Measurements from ENCODE around the gene GRAMD1B.

GRAMD1B gene

GRCh38 chr11:123481640-123482039 lies 51.6 kb downstream of the GRAMD1B start:
- Histone ChIP-seq H3K9me3 (ENCODE audit: low read length) (no peaks in the 10 kb centered on the region), H3K9ac (ENCODE audit: low read length) (no peak overlapping the region), H3K4me1 (ENCODE audit: insufficient read depth, low read length) (no peaks in the 10 kb centered on the region), H3K27me3 (ENCODE audit: control insufficient read depth in 1 of 2, insufficient read depth in 2 of 2, low read length in 2 of 2) (no peaks in the 10 kb centered on the region), H3K36me3 (ENCODE audit: insufficient read depth, low read length) (no peaks in the 10 kb centered on the region), H3K27ac (ENCODE audit: low read depth, low read length) (no peak overlapping the region), H3K4me3 (ENCODE audit: low read depth in 1 of 2, low read length in 2 of 2) (no peak overlapping the region)

GRCh38 chr11:123482218-123482617 lies 52.1 kb downstream of the GRAMD1B start:
- Histone ChIP-seq H3K36me3 (ENCODE audit: insufficient read depth, low read length) (no peaks in the 10 kb centered on the region), H3K9me3 (ENCODE audit: low read length) (no peaks in the 10 kb centered on the region), H3K27me3 (ENCODE audit: control insufficient read depth in 1 of 2, insufficient read depth in 2 of 2, low read length in 2 of 2) (no peaks in the 10 kb centered on the region), H3K4me3 (ENCODE audit: low read depth in 1 of 2, low read length in 2 of 2) (no peak overlapping the region), H3K4me1 (ENCODE audit: insufficient read depth, low read length) (no peaks in the 10 kb centered on the region), H3K27ac (ENCODE audit: low read depth, low read length) (no peak overlapping the region), H3K9ac (ENCODE audit: low read length) (no peak overlapping the region)

- Histone ChIP-seq H3K4me1 (ENCODE audit: insufficient read depth, low read length) (no peaks in the 10 kb centered on the region), H3K4me3 (ENCODE audit: low read depth in 1 of 2, low read length in 2 of 2) (no peak overlapping the region)
Observed at GRCh38 chr11:123483058-123483457, 53.0 kb downstream of the GRAMD1B start.

GRCh38 chr11:123483466-123483865 lies 53.4 kb downstream of the GRAMD1B start:
- Histone ChIP-seq H3K36me3 (ENCODE audit: insufficient read depth, low read length) (no peaks in the 10 kb centered on the region), H3K9ac (ENCODE audit: low read length) (no peak overlapping the region), H3K27me3 (ENCODE audit: control insufficient read depth in 1 of 2, insufficient read depth in 2 of 2, low read length in 2 of 2) (no peaks in the 10 kb centered on the region), H3K27ac (ENCODE audit: low read depth, low read length) (no peak overlapping the region), H3K4me1 (ENCODE audit: insufficient read depth, low read length) (no peaks in the 10 kb centered on the region), H3K4me3 (ENCODE audit: low read depth in 1 of 2, low read length in 2 of 2) (no peak overlapping the region), H3K9me3 (ENCODE audit: low read length) (no peaks in the 10 kb centered on the region)

More at GRCh38 chr11:123483058-123483457, 53.0 kb downstream of the GRAMD1B start:
- Histone ChIP-seq H3K36me3 (ENCODE audit: insufficient read depth, low read length) (no peaks in the 10 kb centered on the region), H3K27me3 (ENCODE audit: control insufficient read depth in 1 of 2, insufficient read depth in 2 of 2, low read length in 2 of 2) (no peaks in the 10 kb centered on the region), H3K9ac (ENCODE audit: low read length) (no peak overlapping the region), H3K9me3 (ENCODE audit: low read length) (no peaks in the 10 kb centered on the region), H3K27ac (ENCODE audit: low read depth, low read length) (no peak overlapping the region)

- Histone ChIP-seq H3K4me1 (ENCODE audit: insufficient read depth, low read length) (no peaks in the 10 kb centered on the region), H3K9ac (ENCODE audit: low read length) (no peak overlapping the region), H3K36me3 (ENCODE audit: insufficient read depth, low read length) (no peaks in the 10 kb centered on the region), H3K27ac (ENCODE audit: low read depth, low read length) (no peak overlapping the region), H3K9me3 (ENCODE audit: low read length) (no peaks in the 10 kb centered on the region), H3K27me3 (ENCODE audit: control insufficient read depth in 1 of 2, insufficient read depth in 2 of 2, low read length in 2 of 2) (no peaks in the 10 kb centered on the region), H3K4me3 (ENCODE audit: low read depth in 1 of 2, low read length in 2 of 2) (no peak overlapping the region)
Observed at GRCh38 chr11:123484448-123484847, 54.4 kb downstream of the GRAMD1B start.

GRCh38 chr11:123487157-123487744 lies 57.2 kb downstream of the GRAMD1B start:
- no peak overlapping the region for H3K27ac ChIP-seq (ENCODE audit: low read depth, low read length)
- H3K4me1 ChIP-seq (ENCODE audit: insufficient read depth, low read length), result no peaks in the 10 kb centered on the region
- no peak overlapping the region for H3K9ac ChIP-seq (ENCODE audit: low read length)
- no peaks in the 10 kb centered on the region for H3K36me3 ChIP-seq (ENCODE audit: insufficient read depth, low read length)
- no peaks in the 10 kb centered on the region for H3K27me3 ChIP-seq (ENCODE audit: control insufficient read depth in 1 of 2, insufficient read depth in 2 of 2, low read length in 2 of 2)
- no peaks in the 10 kb centered on the region for H3K9me3 ChIP-seq (ENCODE audit: low read length)
- H3K4me3 ChIP-seq (ENCODE audit: low read depth in 1 of 2, low read length in 2 of 2), result no peak overlapping the region

- no peaks in the 10 kb centered on the region for H3K36me3 ChIP-seq (ENCODE audit: insufficient read depth, low read length)
- no peak overlapping the region for H3K27ac ChIP-seq (ENCODE audit: low read depth, low read length)
- H3K9me3 ChIP-seq (ENCODE audit: low read length), result no peaks in the 10 kb centered on the region
- no peaks in the 10 kb centered on the region for H3K4me1 ChIP-seq (ENCODE audit: insufficient read depth, low read length)
- H3K27me3 ChIP-seq (ENCODE audit: control insufficient read depth in 1 of 2, insufficient read depth in 2 of 2, low read length in 2 of 2), result no peaks in the 10 kb centered on the region
- H3K4me3 ChIP-seq (ENCODE audit: low read depth in 1 of 2, low read length in 2 of 2), result no peak overlapping the region
- no peak overlapping the region for H3K9ac ChIP-seq (ENCODE audit: low read length)
Observed at GRCh38 chr11:123490527-123490926, 60.5 kb downstream of the GRAMD1B start.

- Histone ChIP-seq H3K4me1 (ENCODE audit: insufficient read depth, low read length) (no peaks in the 10 kb centered on the region), H3K36me3 (ENCODE audit: insufficient read depth, low read length) (no peaks in the 10 kb centered on the region), H3K27me3 (ENCODE audit: control insufficient read depth in 1 of 2, insufficient read depth in 2 of 2, low read length in 2 of 2) (no peaks in the 10 kb centered on the region), H3K4me3 (ENCODE audit: low read depth in 1 of 2, low read length in 2 of 2) (no peak overlapping the region), H3K27ac (ENCODE audit: low read depth, low read length) (no peak overlapping the region), H3K9me3 (ENCODE audit: low read length) (no peaks in the 10 kb centered on the region), H3K9ac (ENCODE audit: low read length) (no peak overlapping the region)
Observed at GRCh38 chr11:123491241-123491640, 61.2 kb downstream of the GRAMD1B start.

- Histone ChIP-seq H3K36me3 (ENCODE audit: insufficient read depth, low read length) (no peaks in the 10 kb centered on the region), H3K4me1 (ENCODE audit: insufficient read depth, low read length) (no peaks in the 10 kb centered on the region), H3K9ac (ENCODE audit: low read length) (no peak overlapping the region), H3K4me3 (ENCODE audit: low read depth in 1 of 2, low read length in 2 of 2) (no peak overlapping the region), H3K9me3 (ENCODE audit: low read length) (no peaks in the 10 kb centered on the region), H3K27ac (ENCODE audit: low read depth, low read length) (no peak overlapping the region), H3K27me3 (ENCODE audit: control insufficient read depth in 1 of 2, insufficient read depth in 2 of 2, low read length in 2 of 2) (no peaks in the 10 kb centered on the region)
Observed at GRCh38 chr11:123493349-123494063, 63.4 kb downstream of the GRAMD1B start.

GRCh38 chr11:123494195-123495050 lies 64.4 kb downstream of the GRAMD1B start:
- no peaks in the 10 kb centered on the region for H3K36me3 ChIP-seq (ENCODE audit: insufficient read depth, low read length)
- H3K9ac ChIP-seq (ENCODE audit: low read length), result no peak overlapping the region
- no peak overlapping the region for H3K4me3 ChIP-seq (ENCODE audit: low read depth in 1 of 2, low read length in 2 of 2)
- H3K4me1 ChIP-seq (ENCODE audit: insufficient read depth, low read length), result no peaks in the 10 kb centered on the region
- H3K27ac ChIP-seq (ENCODE audit: low read depth, low read length), result no peak overlapping the region
- H3K9me3 ChIP-seq (ENCODE audit: low read length), result no peaks in the 10 kb centered on the region
- H3K27me3 ChIP-seq (ENCODE audit: control insufficient read depth in 1 of 2, insufficient read depth in 2 of 2, low read length in 2 of 2), result no peaks in the 10 kb centered on the region

- no peak overlapping the region for H3K9ac ChIP-seq (ENCODE audit: low read length)
- no peaks in the 10 kb centered on the region for H3K4me1 ChIP-seq (ENCODE audit: insufficient read depth, low read length)
- no peak overlapping the region for H3K27ac ChIP-seq (ENCODE audit: low read depth, low read length)
- H3K4me3 ChIP-seq (ENCODE audit: low read depth in 1 of 2, low read length in 2 of 2), result no peak overlapping the region
- H3K36me3 ChIP-seq (ENCODE audit: insufficient read depth, low read length), result no peaks in the 10 kb centered on the region
- no peaks in the 10 kb centered on the region for H3K27me3 ChIP-seq (ENCODE audit: control insufficient read depth in 1 of 2, insufficient read depth in 2 of 2, low read length in 2 of 2)
- H3K9me3 ChIP-seq (ENCODE audit: low read length), result no peaks in the 10 kb centered on the region
Observed at GRCh38 chr11:123504401-123504800, 74.3 kb downstream of the GRAMD1B start.
